HFFc6 (cell line): ENCODE measurements around the gene ABI3BP. TPM values are rescaled to one million over a fixed set of nuclear protein-coding genes. Genes with fewer than 3 reads are reported as not detected.

Experiments used
- DNase-seq: peaks from one replicate; pipeline ENCODE4 v3.0.0-alpha.2; 2018
- H3K27ac Mint-ChIP-seq: 2 replicates; pipeline ENCODE4 v1.8.0; 2020; ENCODE audit warnings: mild to moderate bottlenecking, mixed read lengths
- H3K27me3 Mint-ChIP-seq: 2 replicates; pipeline ENCODE4 v1.8.0; 2021; ENCODE audit warnings: mild to moderate bottlenecking, moderate library complexity, mixed read lengths; ENCODE audit not compliant: insufficient read depth
- H3K36me3 Mint-ChIP-seq: 2 replicates; pipeline ENCODE4 v1.8.0; 2021; ENCODE audit warnings: low read depth, mixed read lengths
- H3K4me1 Mint-ChIP-seq: 2 replicates; pipeline ENCODE4 v1.8.0; 2020; ENCODE audit warnings: low read depth, mixed read lengths
- H3K4me3 Mint-ChIP-seq: 2 replicates; pipeline ENCODE4 v1.8.0; 2020; ENCODE audit warnings: mild to moderate bottlenecking, moderate library complexity, mixed read lengths
- H3K9me3 Mint-ChIP-seq: 2 replicates; pipeline ENCODE4 v1.8.0; 2020; ENCODE audit warnings: mild to moderate bottlenecking, mixed read lengths
- CTCF ChIP-seq: fragments of 200-600 bp; sonication (generic); IDR thresholded peaks from 2 replicates; pipeline ENCODE4 v1.5.0; 2021; ENCODE audit warnings: antibody characterized with exemption, mild to moderate bottlenecking
- total RNA-seq, 6 experiments: library from RNA; stranded (reverse); fragmentation: NEBNext Ultra II Directional; extraction: Animal tissue kit (Norgen Biotek cat#: 25700); gene quantifications; 2 replicates in 1 of 6; 3 replicates in 5 of 6; pipeline ENCODE4 v1.2.3, GENCODE V29; 2021

Gene ABI3BP
- total RNA-seq, 6 experiments from 2014 or later, result 12.4 to 27.8 (median 24.6) TPM

DNA sequence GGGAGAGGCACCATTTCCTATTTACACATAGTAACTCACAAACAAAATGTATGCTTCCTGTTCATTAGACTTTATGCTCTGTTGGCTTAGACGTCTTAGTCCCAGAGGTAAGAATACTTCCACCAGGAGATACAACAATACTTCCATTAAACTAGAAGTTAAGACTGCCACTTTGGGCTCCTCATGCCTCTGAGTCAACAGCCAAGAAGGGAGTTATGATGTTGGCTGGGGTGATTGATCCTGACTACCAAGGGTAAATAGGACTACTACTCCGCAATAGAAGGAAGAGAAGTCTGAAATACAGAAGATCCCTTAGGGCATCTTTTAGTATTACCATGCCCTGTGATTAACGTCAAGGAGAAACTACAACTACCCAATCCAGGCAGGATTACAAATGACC, 43.5 kb upstream of the ABI3BP start:
- H3K27me3 Mint-ChIP-seq, result no peaks in the 10 kb centered on the region
- peaks cover 43% of the 10 kb centered on the region for H3K36me3 Mint-ChIP-seq
- peak overlapping the region; percentile 54; the same call in 1 of the 2 replicates for H3K4me3 Mint-ChIP-seq
- H3K4me1 Mint-ChIP-seq, result peaks cover 77% of the 10 kb centered on the region
- H3K27ac Mint-ChIP-seq, result peak overlapping the region; percentile 89
- H3K9me3 Mint-ChIP-seq, result peaks cover 15% of the 10 kb centered on the region; the same call in 1 of the 2 replicates
- DNase-seq, result no peak
- no peak for TF ChIP-seq CTCF

DNA sequence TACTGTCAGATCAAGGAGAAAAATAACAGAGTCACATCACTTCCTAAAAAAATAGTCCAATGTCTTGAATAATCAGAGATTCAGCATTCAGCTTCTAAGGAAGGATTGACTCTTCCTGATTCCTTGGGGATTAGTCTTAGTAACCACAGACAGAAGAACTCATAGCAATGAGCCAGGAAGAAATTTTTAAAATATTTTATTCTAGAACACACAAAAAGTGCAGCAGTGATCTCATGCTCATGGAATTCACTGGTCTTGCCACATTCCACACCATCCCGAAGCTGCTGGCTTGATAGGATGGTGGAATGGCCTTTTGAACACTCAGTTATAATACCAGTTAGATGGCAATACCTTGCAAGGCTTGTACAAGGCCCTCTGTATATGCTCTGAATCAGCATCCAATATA, 43.0 kb upstream of the ABI3BP start:
- peak overlapping the region; percentile 89 for H3K27ac Mint-ChIP-seq
- H3K27me3 Mint-ChIP-seq, result no peaks in the 10 kb centered on the region
- TF ChIP-seq CTCF, result no peak
- H3K36me3 Mint-ChIP-seq, result peaks cover 48% of the 10 kb centered on the region
- peaks cover 72% of the 10 kb centered on the region for H3K4me1 Mint-ChIP-seq
- peak overlapping the region; percentile 73 for H3K4me3 Mint-ChIP-seq
- H3K9me3 Mint-ChIP-seq, result peaks cover 18% of the 10 kb centered on the region; the same call in 1 of the 2 replicates
- DNase-seq, result peak; percentile 97

DNA sequence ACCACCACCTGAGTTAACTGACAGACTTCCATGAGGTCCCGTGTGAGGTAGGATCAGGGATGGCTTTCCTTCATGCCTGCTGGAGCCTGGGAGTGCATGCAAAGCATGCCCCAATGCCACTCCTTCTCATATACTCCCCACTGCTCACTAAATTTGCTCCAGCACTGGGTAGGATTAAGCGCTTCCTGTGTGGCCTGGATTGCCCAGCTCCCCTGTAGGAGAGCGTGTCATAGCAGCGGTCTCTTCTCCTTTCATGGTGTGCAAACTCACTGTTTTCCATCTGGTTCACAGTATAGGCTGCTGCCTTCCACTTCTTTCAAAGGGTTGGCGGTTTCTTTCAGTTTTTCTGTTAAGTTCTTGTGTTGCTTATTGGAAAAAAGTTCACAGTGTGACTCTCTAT, 34.1 kb upstream of the ABI3BP start:
- no peak for DNase-seq
- Mint-ChIP-seq H3K27ac (no peak overlapping the region), H3K36me3 (peaks cover 36% of the 10 kb centered on the region), H3K9me3 (peaks cover 33% of the 10 kb centered on the region), H3K4me1 (0 out of 2 replicates have a peak, but pooled peaks cover 12% of the 10 kb centered on the region), H3K4me3 (no peak overlapping the region), H3K27me3 (no peaks in the 10 kb centered on the region)
- TF ChIP-seq CTCF, result no peak

- Mint-ChIP-seq H3K4me3 (no peak overlapping the region), H3K36me3 (peaks cover 32% of the 10 kb centered on the region), H3K27me3 (no peaks in the 10 kb centered on the region), H3K4me1 (0 out of 2 replicates have a peak, but pooled peaks cover 12% of the 10 kb centered on the region), H3K9me3 (peaks cover 29% of the 10 kb centered on the region), H3K27ac (no peak overlapping the region)
- TF ChIP-seq CTCF, result no peak
- DNase-seq, result no peak
Observed at GRCh38 chr3:101026881-101027280, 33.7 kb upstream of the ABI3BP start.

DNA sequence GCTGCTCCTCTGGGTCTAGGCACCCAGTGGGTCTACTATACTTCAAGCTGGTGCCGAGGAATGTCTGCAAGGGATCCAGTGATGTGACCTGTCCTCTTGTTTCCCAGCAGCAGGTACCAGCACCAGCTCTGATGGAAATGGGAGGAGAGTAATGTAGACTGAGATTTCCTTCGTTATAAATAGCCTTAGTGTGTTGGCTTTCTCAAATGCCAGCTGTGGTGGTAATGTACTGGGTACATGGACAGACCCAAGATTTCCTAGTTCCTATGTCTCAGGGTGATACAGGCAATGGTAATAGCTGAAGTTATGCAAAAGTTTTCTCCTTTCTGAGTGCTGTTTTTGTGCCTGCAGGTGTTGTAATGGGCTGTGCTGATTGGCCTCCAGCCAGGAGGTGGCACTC, 33.0 kb upstream of the ABI3BP start:
- Mint-ChIP-seq H3K27ac (no peak overlapping the region), H3K4me3 (no peak overlapping the region), H3K9me3 (peaks cover 23% of the 10 kb centered on the region), H3K4me1 (0 out of 2 replicates have a peak, but pooled peaks cover 12% of the 10 kb centered on the region), H3K27me3 (no peaks in the 10 kb centered on the region), H3K36me3 (peaks cover 26% of the 10 kb centered on the region)
- no peak for DNase-seq
- TF ChIP-seq CTCF, result no peak
